Neural progenitor cell (in vitro differentiated cells): ENCODE measurements around the gene KRTCAP2. TPM values are rescaled to one million over a fixed set of nuclear protein-coding genes. Genes with fewer than 3 reads are reported as not detected.

ENCODE experiments used
- DNase-seq: peaks from one replicate; pipeline ENCODE4 v3.0.0-alpha.2; 2016; ENCODE audit warnings: low spot score
- H2AFZ ChIP-seq: fragments of 200-600 bp; sonication (generic); replicated peaks from 2 replicates; pipeline ENCODE4 v1.6.1; 2016; ENCODE audit warnings: antibody characterized with exemption
- H3F3A ChIP-seq: fragments of 200-600 bp; sonication (generic); 2 replicates; pipeline ENCODE4 v1.6.1; 2016; ENCODE audit warnings: antibody characterized with exemption, low read depth
- H3K27ac ChIP-seq: fragments of 200-600 bp; sonication (generic); 2 replicates; pipeline ENCODE4 v1.5.1; 2016; ENCODE audit warnings: mild to moderate bottlenecking
- H3K27me3 ChIP-seq: fragments of 200-600 bp; sonication (generic); 2 replicates; pipeline ENCODE4 v1.6.1; 2016; ENCODE audit warnings: mild to moderate bottlenecking, moderate library complexity
- H3K36me3 ChIP-seq: fragments of 200-600 bp; sonication (generic); 2 replicates; pipeline ENCODE4 v1.5.1; 2016
- H3K4me1 ChIP-seq: fragments of 200-600 bp; sonication (generic); 2 replicates; pipeline ENCODE4 v1.6.1; 2016; ENCODE audit warnings: mixed run types
- H3K4me2 ChIP-seq: fragments of 200-600 bp; sonication (generic); 2 replicates; pipeline ENCODE4 v1.6.1; 2016
- H3K4me3 ChIP-seq: fragments of 200-600 bp; sonication (generic); 2 replicates; pipeline ENCODE4 v1.5.1; 2016
- H3K79me2 ChIP-seq: fragments of 200-600 bp; sonication (generic); 2 replicates; pipeline ENCODE4 v1.6.1; 2016; ENCODE audit warnings: low read depth
- H3K9ac ChIP-seq: fragments of 200-600 bp; sonication (generic); 2 replicates; pipeline ENCODE4 v1.6.1; 2016
- H3K9me3 ChIP-seq: fragments of 200-600 bp; sonication (generic); 2 replicates; pipeline ENCODE4 v1.5.1; 2016; ENCODE audit warnings: low read depth
- H4K20me1 ChIP-seq: fragments of 200-600 bp; sonication (generic); 2 replicates; pipeline ENCODE4 v1.6.1; 2016; ENCODE audit warnings: low read depth
- H3K27ac Mint-ChIP-seq: 3 replicates; pipeline ENCODE4 v1.8.0; 2021; ENCODE audit warnings: mixed read lengths
- H3K27me3 Mint-ChIP-seq: 2 replicates; pipeline ENCODE4 v1.8.0; 2022; ENCODE audit warnings: low read depth, mild to moderate bottlenecking, inconsistent platforms, moderate library complexity, mixed read lengths; ENCODE audit not compliant: insufficient read depth
- H3K36me3 Mint-ChIP-seq: 3 replicates; pipeline ENCODE4 v1.8.0; 2021; ENCODE audit warnings: mixed read lengths
- H3K4me1 Mint-ChIP-seq: 3 replicates; pipeline ENCODE4 v1.8.0; 2021; ENCODE audit warnings: mixed read lengths
- H3K4me3 Mint-ChIP-seq: 3 replicates; pipeline ENCODE4 v1.8.0; 2021; ENCODE audit warnings: mild to moderate bottlenecking, moderate library complexity, mixed read lengths
- H3K9me3 Mint-ChIP-seq: 3 replicates; pipeline ENCODE4 v1.8.0; 2020; ENCODE audit warnings: mixed read lengths
- EZH2 ChIP-seq: fragments of 200-600 bp; sonication (generic); IDR thresholded peaks from 2 replicates; pipeline ENCODE4 v1.6.1; 2017; ENCODE audit warnings: antibody characterized with exemption, mild to moderate bottlenecking, moderate library complexity
- EZH2phosphoT487 ChIP-seq: fragments of 200-600 bp; sonication (generic); IDR thresholded peaks from 2 replicates; pipeline ENCODE4 v1.6.1; 2017; ENCODE audit warnings: antibody characterized with exemption
- total RNA-seq: library from RNA; depleted of rRNA; stranded (reverse); fragments of >200 nt; gene quantifications from 2 replicates; pipeline ENCODE4 v1.2.3, GENCODE V29; 2015; ENCODE audit warnings: low replicate concordance
- TF ChIP-seq, protein P1 (sequence below): fragments of 200-600 bp; sonication (generic); IDR thresholded peaks from 2 replicates; pipeline ENCODE4 v1.5.1; 2017; ENCODE audit warnings: antibody characterized with exemption, mild to moderate bottlenecking

Gene KRTCAP2
- total RNA-seq, 1 donor from 2014 or later: 37.8 TPM

GRCh38 chr1:155139895-155140629, 33.0 kb downstream of the KRTCAP2 start, which contains the start of gene DPM3:
DPM3 (minus strand) TSS chr1:155140531; CDS start chr1:155140240, 291 bp downstream.
- H3K27ac Mint-ChIP-seq: peak within 1 kb of the TSS; percentile 95
- H3K79me2 ChIP-seq: peaks cover 36% of the 10 kb centered on the region

GRCh38 chr1:155137154-155137949, 35.8 kb downstream of the KRTCAP2 start:
- Histone ChIP-seq H3K4me1 (peaks cover 4% of the 10 kb centered on the region), H3K9me3 (no peaks in the 10 kb centered on the region), H3K36me3 (no peaks in the 10 kb centered on the region), H3K4me3 (peak overlapping the region; percentile 66), H3K27me3 (peaks cover 16% of the 10 kb centered on the region), H3K4me2 (peak overlapping the region; percentile 86), H4K20me1 (peaks cover 3% of the 10 kb centered on the region), H3F3A (peaks cover 37% of the 10 kb centered on the region), H3K27ac (no peak overlapping the region), H2AFZ (no peak overlapping the region), H3K79me2 (peaks cover 36% of the 10 kb centered on the region), H3K9ac (no peak overlapping the region)
- DNase-seq: no peak
- H3K27me3 Mint-ChIP-seq: peaks cover 8% of the 10 kb centered on the region
- peaks cover 13% of the 10 kb centered on the region for H3K36me3 Mint-ChIP-seq
- TF ChIP-seq, protein P1, sequence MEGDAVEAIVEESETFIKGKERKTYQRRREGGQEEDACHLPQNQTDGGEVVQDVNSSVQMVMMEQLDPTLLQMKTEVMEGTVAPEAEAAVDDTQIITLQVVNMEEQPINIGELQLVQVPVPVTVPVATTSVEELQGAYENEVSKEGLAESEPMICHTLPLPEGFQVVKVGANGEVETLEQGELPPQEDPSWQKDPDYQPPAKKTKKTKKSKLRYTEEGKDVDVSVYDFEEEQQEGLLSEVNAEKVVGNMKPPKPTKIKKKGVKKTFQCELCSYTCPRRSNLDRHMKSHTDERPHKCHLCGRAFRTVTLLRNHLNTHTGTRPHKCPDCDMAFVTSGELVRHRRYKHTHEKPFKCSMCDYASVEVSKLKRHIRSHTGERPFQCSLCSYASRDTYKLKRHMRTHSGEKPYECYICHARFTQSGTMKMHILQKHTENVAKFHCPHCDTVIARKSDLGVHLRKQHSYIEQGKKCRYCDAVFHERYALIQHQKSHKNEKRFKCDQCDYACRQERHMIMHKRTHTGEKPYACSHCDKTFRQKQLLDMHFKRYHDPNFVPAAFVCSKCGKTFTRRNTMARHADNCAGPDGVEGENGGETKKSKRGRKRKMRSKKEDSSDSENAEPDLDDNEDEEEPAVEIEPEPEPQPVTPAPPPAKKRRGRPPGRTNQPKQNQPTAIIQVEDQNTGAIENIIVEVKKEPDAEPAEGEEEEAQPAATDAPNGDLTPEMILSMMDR: no peak
- no peak for TF ChIP-seq EZH2phosphoT487
- no peak for TF ChIP-seq EZH2
- H3K4me1 Mint-ChIP-seq: peaks cover 35% of the 10 kb centered on the region
- H3K9me3 Mint-ChIP-seq: no peaks in the 10 kb centered on the region
- H3K27ac Mint-ChIP-seq: no peak overlapping the region
- H3K4me3 Mint-ChIP-seq: peak overlapping the region; percentile 97

More at GRCh38 chr1:155139895-155140629, 33.0 kb downstream of the KRTCAP2 start, which contains the start of gene DPM3:
- Histone ChIP-seq H4K20me1 (peaks cover 3% of the 10 kb centered on the region), H3K4me1 (no peaks in the 10 kb centered on the region), H3K27ac (no peak within 1 kb of the TSS), H3K9ac (peak within 1 kb of the TSS; percentile 66), H3F3A (peaks cover 34% of the 10 kb centered on the region), H3K9me3 (no peaks in the 10 kb centered on the region), H3K4me2 (peak within 1 kb of the TSS; percentile 98), H3K4me3 (peak within 1 kb of the TSS; percentile 94), H3K36me3 (no peaks in the 10 kb centered on the region), H3K27me3 (peaks cover 40% of the 10 kb centered on the region), H2AFZ (peak within 1 kb of the TSS; percentile 96)
- Mint-ChIP-seq H3K36me3 (peaks cover 11% of the 10 kb centered on the region), H3K4me3 (peak within 1 kb of the TSS; percentile 97), H3K9me3 (no peaks in the 10 kb centered on the region), H3K27me3 (peaks cover 4% of the 10 kb centered on the region), H3K4me1 (peaks cover 27% of the 10 kb centered on the region)
- peak; percentile 90 for DNase-seq
- TF ChIP-seq EZH2phosphoT487: no peak
- TF ChIP-seq, protein P1: no peak
- TF ChIP-seq EZH2: no peak

GRCh38 chr1:155136748-155137147, 36.4 kb downstream of the KRTCAP2 start:
- peaks cover 8% of the 10 kb centered on the region for H3K27me3 Mint-ChIP-seq

More at GRCh38 chr1:155136748-155137147, 36.4 kb downstream of the KRTCAP2 start:
- Histone ChIP-seq H3K36me3 (no peaks in the 10 kb centered on the region), H3K4me1 (peaks cover 4% of the 10 kb centered on the region), H3K27me3 (peaks cover 10% of the 10 kb centered on the region), H4K20me1 (peaks cover 3% of the 10 kb centered on the region), H3F3A (peaks cover 37% of the 10 kb centered on the region), H3K9ac (no peak overlapping the region), H3K4me3 (peak overlapping the region; percentile 66), H2AFZ (no peak overlapping the region), H3K27ac (no peak overlapping the region), H3K9me3 (no peaks in the 10 kb centered on the region), H3K4me2 (peak overlapping the region; percentile 86), H3K79me2 (peaks cover 36% of the 10 kb centered on the region)
- Mint-ChIP-seq H3K4me3 (peak overlapping the region; percentile 97), H3K27ac (peak overlapping the region; percentile 46), H3K4me1 (peaks cover 37% of the 10 kb centered on the region), H3K9me3 (no peaks in the 10 kb centered on the region), H3K36me3 (peaks cover 13% of the 10 kb centered on the region)
- TF ChIP-seq, protein P1: no peak
- TF ChIP-seq EZH2phosphoT487 (no peak), EZH2 (no peak)
- no peak for DNase-seq
